Immature natural killer cell (primary cell): ENCODE measurements around the gene S100A9. TPM values are rescaled to one million over a fixed set of nuclear protein-coding genes. Genes with fewer than 3 reads are reported as not detected.
"Not testable (repeated sequence)": the region's sequence is repeated elsewhere in the genome, so short reads cannot be mapped to it uniquely, and the experiment has no call there.

Experiments used
- DNase-seq, 3 donors: peaks; one replicate each; pipeline ENCODE4 v3.0.0; 2022; ENCODE audit warnings: mixed read lengths in 1 of 3
- H3K27ac Mint-ChIP-seq, 6 donors: one replicate each; pipeline ENCODE4 v1.8.0; 2020; ENCODE audit warnings: mixed read lengths in 6 of 6, mild to moderate bottlenecking in 5 of 6, inconsistent platforms in 4 of 6, moderate library complexity in 3 of 6
- H3K27me3 Mint-ChIP-seq, 3 donors: one replicate each; pipeline ENCODE4 v1.8.0; 2020 to 2021; ENCODE audit warnings: low read depth in 3 of 3, mild to moderate bottlenecking in 3 of 3, mixed read lengths in 3 of 3, moderate library complexity in 3 of 3, inconsistent platforms in 1 of 3
- H3K36me3 Mint-ChIP-seq, 3 donors: one replicate each; pipeline ENCODE4 v1.8.0; 2020; ENCODE audit warnings: mixed read lengths in 3 of 3, inconsistent platforms in 2 of 3, mild to moderate bottlenecking in 2 of 3
- H3K4me1 Mint-ChIP-seq, 2 donors: one replicate each; pipeline ENCODE4 v1.8.0; 2020; ENCODE audit warnings: inconsistent platforms in 2 of 2, mild to moderate bottlenecking in 2 of 2, mixed read lengths in 2 of 2, moderate library complexity in 1 of 2
- H3K4me3 Mint-ChIP-seq, 5 donors: one replicate each; pipeline ENCODE4 v1.8.0; 2020; ENCODE audit warnings: mild to moderate bottlenecking in 5 of 5, mixed read lengths in 5 of 5, inconsistent platforms in 3 of 5, moderate library complexity in 3 of 5
- H3K9me3 Mint-ChIP-seq, 6 donors: one replicate each; pipeline ENCODE4 v1.8.0; 2020; ENCODE audit warnings: mild to moderate bottlenecking in 6 of 6, mixed read lengths in 6 of 6, inconsistent platforms in 4 of 6, moderate library complexity in 3 of 6
- polyA plus RNA-seq, 3 donors: library from polyadenylated mRNA; unstranded; fragments of 300-500 nt; fragmentation: Illumina TruSeq; gene quantifications; one replicate each; pipeline ENCODE4 v1.2.3, GENCODE V29; 2021

Gene S100A9
- polyA plus RNA-seq, 3 donors from 2014 or later: 38.1 to 109 (median 86.0) TPM

DNA sequence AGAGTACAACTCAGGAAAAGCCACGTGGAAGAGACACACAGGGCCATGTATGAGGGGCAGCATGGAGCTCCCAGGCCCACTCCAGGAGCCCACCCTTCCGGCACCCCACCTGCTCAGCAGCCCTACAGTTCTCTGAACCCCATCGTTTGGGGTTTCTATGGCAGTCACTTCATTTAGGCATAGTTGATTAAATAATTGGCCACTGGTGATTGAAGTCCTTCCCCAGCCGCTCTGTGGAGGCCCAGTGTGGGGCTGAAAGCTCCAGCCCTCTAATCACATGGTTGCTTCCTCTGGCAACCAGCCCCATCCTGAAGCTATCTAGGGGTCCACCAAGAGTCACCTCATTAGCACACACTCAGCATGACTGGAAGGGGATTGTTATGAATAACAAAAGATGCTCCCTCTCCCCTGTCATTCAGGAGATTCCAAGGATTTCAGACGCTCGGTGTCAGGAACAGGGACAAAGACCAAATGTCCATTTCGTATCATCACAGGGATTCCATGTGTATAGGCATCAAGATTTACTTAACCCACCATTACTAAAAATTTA, 46.5 kb downstream of the S100A9 start:
- no peak for DNase-seq
- peaks cover 0 to 4% (median 0%) of the 10 kb centered on the region in 6 donors for H3K9me3 Mint-ChIP-seq
- H3K27ac Mint-ChIP-seq: no peak overlapping the region
- H3K36me3 Mint-ChIP-seq: no peaks in the 10 kb centered on the region
- H3K27me3 Mint-ChIP-seq: peaks cover 0 to 17% (median 9%) of the 10 kb centered on the region in 3 donors
- H3K4me1 Mint-ChIP-seq: peaks cover 0 to 2% of the 10 kb centered on the region in 2 donors
- no peak overlapping the region for H3K4me3 Mint-ChIP-seq

DNA sequence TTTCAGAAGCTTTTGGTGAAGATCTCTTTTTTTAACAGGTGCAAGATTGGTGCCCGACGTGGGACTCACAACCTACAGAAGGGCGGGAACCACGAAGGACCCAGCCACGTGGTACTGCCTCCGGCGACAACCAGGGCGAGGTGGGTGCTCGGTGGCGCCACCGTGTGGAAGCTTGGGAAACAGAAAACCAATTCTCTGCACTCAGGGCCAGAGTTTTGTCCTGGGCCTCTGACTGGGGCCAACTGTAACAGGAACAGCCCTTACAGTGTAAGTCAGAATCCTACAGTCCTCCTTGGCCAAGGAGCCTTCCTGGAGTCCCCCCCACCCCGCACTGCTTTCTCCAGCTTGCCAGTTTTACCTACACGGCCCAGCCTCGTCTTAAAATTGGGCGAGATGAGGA, 47.1 kb downstream of the S100A9 start:
- Mint-ChIP-seq H3K9me3 (peaks cover 0 to 4% (median 0%) of the 10 kb centered on the region in 6 donors), H3K4me3 (no peak overlapping the region)

DNA sequence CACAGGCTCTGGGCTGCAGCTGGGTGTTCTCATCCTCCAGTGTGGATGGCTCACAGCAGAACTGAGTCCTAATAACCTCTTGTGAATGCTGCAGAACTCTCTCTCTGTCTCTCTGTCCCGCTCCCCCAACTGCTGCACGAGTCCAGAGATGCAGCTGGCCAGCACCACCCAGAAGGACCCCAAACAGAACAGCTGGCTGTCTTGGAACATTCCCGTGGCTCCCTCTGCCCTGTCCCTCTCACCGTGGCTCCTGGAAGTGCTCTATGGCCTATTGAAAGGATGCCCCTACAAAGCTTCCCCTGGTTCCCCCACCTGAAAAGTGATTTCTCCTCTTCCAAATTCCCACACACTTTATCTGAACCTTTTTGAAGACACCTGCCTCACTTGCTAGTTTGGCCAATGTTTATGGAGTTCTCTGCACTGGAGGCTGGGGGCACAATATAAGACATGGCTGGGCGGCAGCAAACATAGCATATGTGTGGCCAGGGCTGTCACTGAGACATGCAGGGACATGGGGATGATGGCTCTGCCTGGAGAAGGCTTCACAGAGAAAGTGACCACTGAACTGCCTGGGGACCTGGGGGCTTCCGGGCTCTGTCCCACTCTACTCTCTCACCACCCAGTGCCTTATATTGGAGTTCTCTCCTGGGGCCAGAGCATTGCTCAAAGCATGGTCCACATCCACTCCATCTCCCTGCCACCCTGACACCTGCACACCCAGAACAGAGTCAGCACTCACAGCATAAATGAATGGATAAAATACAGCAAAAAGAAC, 48.4 kb downstream of the S100A9 start:
- not testable (repeated sequence) for H3K27ac Mint-ChIP-seq, H3K36me3 Mint-ChIP-seq
- H3K27me3 Mint-ChIP-seq: peaks cover 4 to 17% (median 16%) of the 10 kb centered on the region in 3 donors

More for the DNA sequence above, 47.1 kb downstream of the S100A9 start:
- no peak overlapping the region for H3K27ac Mint-ChIP-seq
- H3K36me3 Mint-ChIP-seq: no peaks in the 10 kb centered on the region
- peaks cover 3 to 17% (median 14%) of the 10 kb centered on the region in 3 donors for H3K27me3 Mint-ChIP-seq
- peaks cover 0 to 2% of the 10 kb centered on the region in 2 donors for H3K4me1 Mint-ChIP-seq
- peak; percentile 13 to 20 (median 14) for DNase-seq

DNA sequence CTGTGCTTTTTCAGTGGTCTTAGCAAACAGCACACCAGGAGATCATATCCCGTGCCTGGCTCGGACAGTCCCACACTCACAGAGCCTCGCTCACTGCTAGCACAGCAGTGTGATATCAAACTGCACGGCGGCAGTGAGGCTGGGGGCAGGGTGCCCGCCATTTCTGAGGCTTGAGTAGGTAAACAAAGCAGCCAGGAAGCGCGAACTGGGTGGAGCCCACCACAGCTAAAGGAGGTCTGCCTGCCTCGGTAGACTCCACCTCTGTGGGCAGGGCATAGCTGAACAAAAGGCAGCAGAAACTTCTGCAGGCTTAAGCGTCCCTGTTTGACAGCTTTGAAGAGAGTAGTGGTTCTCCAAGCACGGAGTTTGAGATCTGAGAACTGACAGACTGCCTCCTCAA, 49.6 kb downstream of the S100A9 start:
- not testable (repeated sequence) for H3K36me3 Mint-ChIP-seq, H3K9me3 Mint-ChIP-seq, H3K27ac Mint-ChIP-seq, H3K4me1 Mint-ChIP-seq, DNase-seq, H3K4me3 Mint-ChIP-seq
- H3K27me3 Mint-ChIP-seq: peaks cover 8 to 19% (median 17%) of the 10 kb centered on the region in 3 donors

More for the DNA sequence above, 48.4 kb downstream of the S100A9 start:
- DNase-seq, H3K4me3 Mint-ChIP-seq, H3K9me3 Mint-ChIP-seq, H3K4me1 Mint-ChIP-seq: not testable (repeated sequence)

Other genes with a start within 250 kb of the S100A9 start
- gene SPRR2F, start 244.3 kb upstream of the S100A9 start, polyA plus RNA-seq: not detected
- not detected for gene SPRR2G, start 207.0 kb upstream of the S100A9 start, polyA plus RNA-seq
- gene LELP1, start 154.4 kb upstream of the S100A9 start, polyA plus RNA-seq: not detected
- gene PRR9, start 140.3 kb upstream of the S100A9 start, polyA plus RNA-seq: not detected
- gene LORICRIN, start 98.2 kb upstream of the S100A9 start, polyA plus RNA-seq: not detected
- gene PGLYRP3, start 44.9 kb upstream of the S100A9 start, polyA plus RNA-seq: not detected
- not detected for gene PGLYRP4, start 9.0 kb upstream of the S100A9 start, polyA plus RNA-seq
- 1 to 10 TPM in 2 of 3 donors, under 1 TPM in 1; 0.87 to 3.8 (median 2.6) TPM for gene S100A12, start 17.8 kb downstream of the S100A9 start, polyA plus RNA-seq
- gene S100A8, start 33.2 kb downstream of the S100A9 start, polyA plus RNA-seq: 10 to 100 TPM; 20.3 to 43.5 (median 40.3) TPM
- gene S100A7A, start 58.7 kb downstream of the S100A9 start, polyA plus RNA-seq: not detected
- not detected for gene S100A7, start 102.8 kb downstream of the S100A9 start, polyA plus RNA-seq
- 100 to 1,000 TPM; 472 to 828 (median 543) TPM for gene S100A6, start 178.1 kb downstream of the S100A9 start, polyA plus RNA-seq
- gene S100A5, start 183.1 kb downstream of the S100A9 start, polyA plus RNA-seq: under 1 TPM in 1 of 3 donors, not detected in 2; 0.68 TPM
- gene S100A4, start 188.0 kb downstream of the S100A9 start, polyA plus RNA-seq: 1,000 to 10,000 TPM; 1,846 to 2,303 (median 2,006) TPM
- gene S100A3, start 191.4 kb downstream of the S100A9 start, polyA plus RNA-seq: not detected
- under 1 TPM in 1 of 3 donors, not detected in 2; 0.83 TPM for gene S100A2, start 208.0 kb downstream of the S100A9 start, polyA plus RNA-seq